PC-3 (cell line): ENCODE results near the gene SLC38A11.

ENCODE experiments used
- CTCF ChIP-seq: fragments of 300-600 bp; sonication (generic); conservative IDR thresholded peaks from 2 replicates; pipeline ENCODE4 v1.5.1; 2017; ENCODE audit warnings: antibody characterized with exemption, low read depth, mild to moderate bottlenecking, low read length
- EZH2 ChIP-seq: fragments of 300-600 bp; sonication (generic); IDR thresholded peaks from one replicate; pipeline ENCODE4 v1.6.1; 2017; ENCODE audit warnings: antibody characterized with exemption, mild to moderate bottlenecking, low read length; ENCODE audit not compliant: unreplicated experiment
- EZH2phosphoT487 ChIP-seq: fragments of 300-600 bp; sonication (generic); IDR thresholded peaks from 2 replicates; pipeline ENCODE4 v1.6.1; 2018; ENCODE audit warnings: mild to moderate bottlenecking, antibody characterized with exemption, low read length, borderline replicate concordance

- no peak for TF ChIP-seq CTCF
- no peak for TF ChIP-seq EZH2
- no peak for TF ChIP-seq EZH2phosphoT487
These were observed 21.0 kb upstream of the SLC38A11 start for GRCh38 chr2:164976301-164976700.
